Measurements from ENCODE around the gene RTL1.

- TF ChIP-seq EZH2phosphoT487 (conservative IDR thresholded peaks at IDR 0.05; ENCODE audit: low read length) (no peak), CTCF (IDR thresholded peaks at IDR 0.05; ENCODE audit: insufficient read depth, low read length, poor library complexity, severe bottlenecking) (no peak)
These were observed 36.6 kb downstream of the RTL1 start for GRCh38 chr14:100866666-100867630.
